GM18858 (cell line): ENCODE measurements around the gene FOXK2.

Experiments used
- ATAC-seq: cut with Tn5 transposase; IDR thresholded peaks from one replicate; pipeline ENCODE4 v1.9.1; 2021; ENCODE audit not compliant: unreplicated experiment

The FOXK2 gene

DNA sequence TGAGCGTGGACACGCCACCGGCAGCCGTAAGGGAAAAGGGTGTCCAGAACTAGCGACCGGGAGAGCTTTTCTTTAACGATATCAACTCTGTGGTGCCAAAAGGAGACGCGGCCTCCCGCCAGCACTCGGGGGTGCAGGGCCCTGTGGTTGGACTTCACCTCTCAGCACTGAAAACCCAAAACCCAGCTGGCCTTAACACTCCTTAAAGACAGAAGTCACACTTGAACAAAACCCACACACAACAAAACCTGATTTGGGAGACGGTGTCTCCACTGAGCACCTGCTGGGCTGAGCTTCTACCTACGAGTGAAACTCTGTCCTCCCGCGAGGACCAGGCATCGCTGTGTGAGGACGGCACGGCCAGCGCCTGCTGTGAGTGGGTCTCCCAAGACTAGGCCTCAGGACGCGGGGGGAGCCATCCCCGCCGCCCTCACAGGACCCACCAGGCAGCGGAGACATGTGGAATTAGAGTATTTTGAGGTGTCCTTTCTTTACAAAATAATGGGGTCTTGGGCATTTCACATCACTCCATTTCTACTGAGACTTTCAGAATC, 82.0 kb downstream of the FOXK2 start:
- no peak for ATAC-seq

GRCh38 chr17:82602487-82602886, 83.0 kb downstream of the FOXK2 start:
- no peak for ATAC-seq

DNA sequence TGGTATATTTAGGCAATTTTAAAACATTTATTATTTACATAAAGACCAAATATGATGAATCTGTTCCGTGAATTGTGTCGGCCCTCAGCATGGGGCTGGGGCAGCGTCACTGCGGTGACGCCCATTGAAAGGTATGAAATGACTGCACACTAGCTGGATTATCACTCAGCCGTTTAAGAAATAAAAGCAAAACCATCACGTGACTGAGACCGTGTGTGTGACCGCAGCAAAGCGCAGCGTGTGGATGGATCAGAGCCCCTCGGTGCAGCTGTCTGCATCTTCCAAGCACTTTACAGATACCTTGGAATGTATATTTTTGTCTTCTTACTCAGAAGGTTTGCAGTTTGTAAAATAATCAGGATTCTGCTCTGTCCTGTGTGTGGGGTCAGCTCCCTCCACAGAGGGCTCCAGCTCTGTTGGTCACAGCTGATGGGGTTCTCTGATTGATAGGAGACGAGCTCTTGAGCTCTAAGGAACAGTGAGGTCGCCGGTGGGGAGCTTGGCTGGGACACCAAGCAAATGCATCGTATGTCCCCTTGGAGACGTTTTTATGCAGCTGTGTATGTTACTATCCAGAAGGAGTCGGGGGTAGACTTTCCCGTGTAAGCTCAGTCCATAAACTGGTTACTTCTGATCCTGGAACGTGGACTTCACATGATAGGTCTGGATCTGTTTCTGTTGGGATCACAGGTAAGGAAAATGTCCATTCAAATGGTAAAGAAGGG, 83.6 kb downstream of the FOXK2 start:
- no peak for ATAC-seq

- ATAC-seq: no peak
These were observed 84.5 kb downstream of the FOXK2 start for GRCh38 chr17:82603981-82604448.

- ATAC-seq: no peak
These were observed 85.0 kb downstream of the FOXK2 start for GRCh38 chr17:82604532-82604931.

DNA sequence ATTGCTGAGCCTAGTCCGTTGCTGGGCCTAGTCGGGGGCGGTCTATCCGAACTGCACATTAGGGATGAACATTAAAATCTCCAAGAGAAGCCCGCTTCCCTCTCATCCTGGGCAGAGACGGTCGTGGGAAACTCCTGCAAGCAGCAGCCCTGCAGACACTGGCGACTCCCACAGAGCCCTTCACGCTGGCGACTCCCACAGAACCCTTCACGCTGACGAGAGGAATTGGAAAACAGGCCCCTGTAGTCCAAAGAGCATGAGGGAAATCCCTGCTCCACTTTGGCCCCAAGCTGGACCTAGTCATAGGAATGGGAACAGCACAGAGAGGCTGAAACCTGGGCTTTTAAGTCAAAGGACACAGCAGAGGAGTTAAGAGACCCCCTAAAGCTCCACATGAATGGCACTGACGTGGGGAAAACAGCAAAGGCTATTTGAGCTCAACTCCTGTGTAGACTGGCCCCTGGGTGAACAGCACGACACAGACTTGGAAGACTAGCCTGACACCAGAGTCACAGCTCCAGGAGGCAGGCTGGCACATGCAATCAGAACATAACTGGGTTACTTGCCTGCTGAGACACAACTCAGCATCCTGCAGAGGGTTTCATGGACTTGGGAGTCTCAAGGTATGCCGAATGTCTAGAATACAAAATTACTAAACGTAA, 86.5 kb downstream of the FOXK2 start:
- ATAC-seq: no peak

DNA sequence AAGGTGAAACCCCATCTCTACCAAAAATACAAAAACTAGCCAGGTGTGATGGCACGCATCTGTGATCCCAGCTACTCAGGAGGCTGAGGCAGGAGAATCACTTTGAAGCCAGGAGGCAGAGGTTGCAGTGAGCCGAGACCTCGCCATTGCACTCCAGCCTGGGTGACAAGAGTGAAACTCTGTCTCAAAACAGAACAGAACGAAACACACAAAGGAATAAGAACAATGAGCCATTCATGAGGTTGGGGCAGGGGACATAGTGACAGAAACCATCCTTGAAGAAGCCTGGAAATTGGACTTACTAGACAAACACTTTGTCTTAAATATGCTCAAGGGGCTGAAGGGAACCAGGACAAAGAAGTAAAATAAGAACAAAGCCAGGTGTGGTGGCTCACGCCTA, 89.3 kb downstream of the FOXK2 start:
- ATAC-seq: no peak

GRCh38 chr17:82609655-82610054, 90.1 kb downstream of the FOXK2 start:
- no peak for ATAC-seq

DNA sequence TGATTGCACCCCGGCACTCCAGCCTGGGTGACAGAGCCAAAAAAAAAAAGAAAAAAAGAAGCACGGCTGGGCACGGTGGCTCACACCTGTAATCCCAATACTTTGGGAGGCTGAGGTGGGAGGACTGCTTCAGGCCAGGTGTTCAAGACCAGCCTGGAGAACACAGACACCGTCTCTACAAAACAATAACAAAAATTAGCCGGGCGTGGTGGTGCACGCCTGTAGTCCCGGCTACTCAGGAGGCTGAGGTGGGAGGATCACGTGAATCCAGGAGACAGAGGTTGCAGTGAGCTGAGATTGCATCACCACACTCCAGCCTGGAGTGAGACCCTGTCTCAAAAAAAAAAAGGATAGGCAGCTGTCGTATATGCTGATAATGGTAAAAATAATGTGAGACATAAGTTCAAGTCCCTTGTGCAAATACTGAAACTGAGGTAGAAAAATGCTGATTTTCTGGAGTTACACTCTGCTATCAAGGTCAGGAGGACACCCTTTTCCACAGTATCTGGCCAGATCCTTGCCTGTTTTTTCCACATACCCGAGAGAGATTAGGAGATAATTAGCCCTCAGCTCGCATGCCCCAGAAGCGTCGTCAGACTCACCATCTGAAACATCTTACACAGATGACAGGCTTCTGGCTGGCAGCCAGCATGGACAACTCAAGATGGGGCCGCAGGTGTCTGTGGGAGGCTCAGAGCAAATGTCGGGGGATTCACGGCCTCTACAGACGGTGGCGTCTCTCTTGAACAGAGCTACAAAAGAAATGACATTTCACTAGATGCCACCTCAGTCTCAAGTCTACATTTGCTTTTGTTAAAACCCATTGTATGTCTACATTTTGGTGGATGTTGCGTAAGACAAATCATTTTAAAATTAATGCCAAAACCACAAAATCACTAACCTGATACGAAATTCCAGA, 91.9 kb downstream of the FOXK2 start:
- ATAC-seq: no peak

GRCh38 chr17:82613283-82614094, 94.0 kb downstream of the FOXK2 start:
- ATAC-seq: no peak

- no peak for ATAC-seq
These were observed 94.6 kb downstream of the FOXK2 start for GRCh38 chr17:82614095-82614631.

GRCh38 chr17:82615084-82616020, 95.8 kb downstream of the FOXK2 start:
- no peak for ATAC-seq

DNA sequence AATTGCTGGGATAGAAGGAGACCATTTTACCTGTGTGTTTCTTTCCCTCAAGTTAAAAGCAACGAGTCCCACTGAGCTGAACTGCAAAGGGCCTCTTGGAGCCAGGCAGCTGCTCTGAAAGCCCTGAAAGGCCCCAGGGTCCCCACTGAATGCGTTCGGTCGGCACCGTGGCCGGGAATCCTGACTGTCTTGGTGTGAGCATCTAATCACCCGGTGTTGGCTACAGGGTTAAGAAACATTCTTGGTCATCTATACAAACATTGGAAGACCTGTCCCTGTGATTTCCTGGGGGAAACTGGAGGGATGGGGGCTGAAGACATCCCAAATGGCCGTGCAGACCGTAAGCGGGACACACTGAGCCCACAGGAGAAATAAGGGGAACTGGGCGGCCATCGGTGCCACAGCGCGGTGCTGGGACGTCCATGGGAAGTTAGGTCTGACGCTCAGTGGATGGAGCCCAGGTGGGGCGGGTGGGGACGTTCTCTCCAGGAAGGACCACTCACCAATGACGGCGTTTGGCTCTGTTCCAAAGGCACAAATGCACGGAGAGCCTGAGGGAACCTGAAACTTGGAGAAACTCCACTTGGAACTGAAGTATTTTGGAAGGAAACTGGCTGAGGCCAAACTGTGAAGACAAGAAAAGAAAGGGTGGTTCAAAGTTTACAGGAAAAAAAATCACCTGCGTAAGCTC, 96.6 kb downstream of the FOXK2 start:
- no peak for ATAC-seq

DNA sequence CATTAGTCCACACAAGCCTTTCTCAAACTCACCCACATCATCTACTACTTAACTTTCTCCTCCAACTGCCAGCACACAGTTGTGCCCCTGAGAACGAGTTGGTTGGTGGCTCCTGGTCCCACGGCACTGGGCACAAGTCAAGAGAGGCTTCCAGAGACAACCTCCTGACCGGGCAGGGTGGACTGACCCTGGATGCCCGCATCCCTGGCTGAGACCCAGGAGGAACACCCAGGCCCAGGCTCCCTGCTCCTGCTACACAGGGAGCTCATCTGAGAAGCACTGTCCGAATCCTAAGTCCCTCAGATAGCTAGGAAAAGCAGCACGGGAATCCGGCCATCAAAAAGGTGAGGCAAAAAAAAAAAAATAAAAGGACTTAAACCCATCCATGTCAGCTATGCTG, 99.7 kb downstream of the FOXK2 start:
- ATAC-seq: no peak

DNA sequence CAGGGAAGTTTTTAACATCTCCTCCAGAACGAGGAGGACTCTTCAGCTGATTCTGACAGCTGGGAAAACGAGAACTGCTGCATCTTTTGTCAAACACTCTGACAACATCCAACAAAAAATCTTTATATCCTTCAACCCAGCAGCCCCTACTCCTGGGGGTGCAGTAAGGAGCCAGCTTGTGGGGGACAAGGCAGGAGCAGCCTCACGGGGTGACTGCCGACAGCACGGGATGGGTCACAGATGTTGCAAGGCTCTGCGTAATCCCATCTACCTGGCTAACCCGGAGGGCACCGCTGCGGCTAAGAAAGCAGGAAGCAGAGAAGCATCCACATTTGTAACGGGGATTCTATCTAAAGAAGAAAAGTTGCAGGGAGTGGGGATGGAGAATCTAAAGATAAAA, 100.1 kb downstream of the FOXK2 start:
- ATAC-seq: no peak

DNA sequence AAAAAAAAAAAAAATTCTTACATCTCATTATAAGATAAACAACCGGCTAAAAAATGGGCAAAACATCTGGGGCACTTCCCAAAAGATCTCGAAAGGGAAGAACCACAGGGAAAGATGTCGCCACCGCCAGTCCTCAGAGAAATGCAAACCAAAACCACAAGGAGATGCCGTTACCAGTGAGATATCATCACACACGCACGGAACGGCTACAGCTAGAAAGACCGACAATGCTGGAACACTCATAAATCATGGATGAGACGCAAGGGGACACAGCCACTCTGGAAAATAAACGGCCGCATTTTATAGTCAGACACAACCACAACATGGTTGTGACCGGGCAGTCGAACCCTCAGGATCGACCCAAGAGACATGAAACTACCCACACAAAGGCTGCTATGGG, 104.2 kb downstream of the FOXK2 start:
- ATAC-seq: no peak

DNA sequence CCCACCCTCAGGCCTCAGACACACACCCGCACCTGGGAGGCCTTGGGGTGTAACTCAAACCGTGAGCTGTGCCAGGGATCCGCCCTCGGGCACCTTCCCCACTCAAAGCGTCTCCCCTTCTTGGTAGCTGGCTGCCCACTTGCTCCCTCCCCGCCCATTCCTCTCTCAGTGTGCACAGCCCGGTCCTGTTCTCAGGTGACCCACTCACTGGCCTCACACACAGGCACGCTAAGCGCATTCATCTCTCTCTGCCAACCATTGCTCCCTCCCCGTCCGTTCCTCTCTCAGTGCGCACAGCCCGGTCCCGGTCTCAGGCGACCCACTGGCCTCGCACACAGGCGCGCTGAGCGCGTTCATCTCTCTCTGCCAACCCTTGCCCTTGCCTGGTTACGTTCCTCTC, 107.9 kb downstream of the FOXK2 start:
- no peak for ATAC-seq

DNA sequence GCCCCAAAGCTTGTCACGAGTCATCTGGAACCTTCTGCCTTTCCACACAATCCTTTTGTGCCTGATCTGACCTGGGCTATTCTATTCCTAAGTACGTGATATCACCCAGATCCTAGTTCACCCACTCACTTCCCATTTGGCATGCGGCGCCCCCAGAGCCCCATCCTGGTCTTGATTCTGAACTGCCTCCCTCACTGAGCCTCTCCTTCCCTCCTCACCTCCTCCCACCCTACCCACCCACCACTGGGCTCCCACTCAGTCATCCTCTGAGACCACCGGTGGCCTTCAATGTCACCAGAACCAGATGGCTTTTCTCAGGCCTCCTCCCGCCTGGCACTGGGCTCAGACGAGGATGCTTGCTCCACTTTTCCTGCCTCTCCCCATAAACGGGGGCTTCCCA, 110.2 kb downstream of the FOXK2 start:
- ATAC-seq: no peak

GRCh38 chr17:82630212-82630611, 110.7 kb downstream of the FOXK2 start:
- ATAC-seq: no peak
